DND-41 (cell line): ENCODE measurements around the gene TMEM190.

Source experiments
- ATAC-seq: fragments of 200-7000 bp; cut with Tn5 transposase; 3 replicates; pipeline ENCODE4 v1.9.1; 2021; ENCODE audit warnings: low read depth; ENCODE audit not compliant: insufficient read depth
- DNase-seq: peaks from one replicate; pipeline ENCODE4 v3.0.0-alpha.2; 2020
- H2AFZ ChIP-seq: 2 replicates; pipeline ENCODE4 v1.6.0; 2012; ENCODE audit warnings: low read depth, low read length
- H3K27ac ChIP-seq: 2 replicates; pipeline ENCODE4 v1.5.1; 2012; ENCODE audit warnings: low read length, inconsistent platforms
- H3K27me3 ChIP-seq: fragments of 200-600 bp; sonication (generic); 2 replicates; pipeline ENCODE4 v1.6.0; 2012; ENCODE audit warnings: low read length, mild to moderate bottlenecking, inconsistent platforms; ENCODE audit not compliant: insufficient read depth, poor library complexity
- H3K36me3 ChIP-seq: 2 replicates; pipeline ENCODE4 v1.5.1; 2012; ENCODE audit warnings: low read length, inconsistent platforms; ENCODE audit not compliant: insufficient read depth
- H3K4me1 ChIP-seq: 2 replicates; pipeline ENCODE4 v1.5.1; 2012; ENCODE audit warnings: mild to moderate bottlenecking, low read length; ENCODE audit not compliant: insufficient read depth
- H3K4me2 ChIP-seq: 2 replicates; pipeline ENCODE4 v1.6.0; 2012; ENCODE audit warnings: mild to moderate bottlenecking, moderate library complexity, low read length, inconsistent platforms; ENCODE audit not compliant: insufficient read depth
- H3K4me3 ChIP-seq, 2 experiments: fragments of 200-600 bp in 1 of 2; shearing (Covaris generic) in 1 of 2; 2 replicates each; pipeline ENCODE4 v1.5.1; 2012 to 2016; ENCODE audit warnings: inconsistent platforms in 2 of 2, low read length in 2 of 2, mild to moderate bottlenecking in 2 of 2, low read depth in 1 of 2, moderate library complexity in 1 of 2
- H3K79me2 ChIP-seq: 2 replicates; pipeline ENCODE4 v1.6.0; 2012; ENCODE audit warnings: low read length, inconsistent platforms; ENCODE audit not compliant: insufficient read depth
- H3K9ac ChIP-seq: 2 replicates; pipeline ENCODE4 v1.6.0; 2012; ENCODE audit warnings: low read depth, mild to moderate bottlenecking, inconsistent platforms, low read length, moderate library complexity
- H3K9me3 ChIP-seq: 2 replicates; pipeline ENCODE4 v1.5.1; 2012; ENCODE audit warnings: low read length, moderate library complexity, mild to moderate bottlenecking, inconsistent platforms; ENCODE audit not compliant: insufficient read depth, severe bottlenecking
- H4K20me1 ChIP-seq: 2 replicates; pipeline ENCODE4 v1.6.0; 2012; ENCODE audit warnings: low read length; ENCODE audit not compliant: insufficient read depth
- EZH2 ChIP-seq: IDR thresholded peaks from 3 replicates; pipeline ENCODE4 v1.6.1; 2012; ENCODE audit warnings: borderline replicate concordance, low read depth, mild to moderate bottlenecking, moderate library complexity, low read length, inconsistent platforms; ENCODE audit not compliant: severe bottlenecking
- TF ChIP-seq, protein P1 (sequence below): IDR thresholded peaks from 2 replicates; pipeline ENCODE4 v1.5.1; 2012; ENCODE audit warnings: borderline replicate concordance, low read length, moderate library complexity, mild to moderate bottlenecking; ENCODE audit not compliant: poor library complexity, severe bottlenecking; ENCODE audit errors: extremely low read depth

Gene TMEM190

DNA sequence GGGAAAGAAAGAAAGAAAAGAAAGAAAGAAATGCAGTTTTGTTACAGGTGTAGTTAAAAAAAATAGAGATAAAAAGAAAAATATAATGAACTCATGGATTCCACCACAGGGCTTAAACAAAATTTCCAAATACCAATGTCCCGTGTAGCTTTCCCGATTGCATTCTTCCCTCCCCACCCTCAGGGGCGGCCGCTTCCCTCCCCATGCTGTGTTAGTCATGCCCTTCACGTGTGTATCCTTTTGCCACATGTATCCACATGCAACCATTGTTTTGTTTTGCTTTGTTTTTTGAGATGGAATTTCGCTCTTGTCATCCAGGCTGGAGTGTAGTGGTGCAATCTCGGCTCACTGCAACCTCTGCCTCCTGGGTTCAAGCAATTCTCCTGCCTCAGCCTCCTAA lies 40.5 kb upstream of the TMEM190 start:
- H3K4me1 ChIP-seq, result peaks cover 18% of the 10 kb centered on the region
- DNase-seq, result no peak
- H3K4me3 ChIP-seq, result no peak overlapping the region
- no peak overlapping the region for H3K9ac ChIP-seq
- peaks cover 12% of the 10 kb centered on the region for H3K79me2 ChIP-seq
- no peaks in the 10 kb centered on the region for H3K9me3 ChIP-seq
- no peaks in the 10 kb centered on the region for H3K27me3 ChIP-seq
- no peak overlapping the region for H3K4me2 ChIP-seq
- no peak overlapping the region for H2AFZ ChIP-seq
- H4K20me1 ChIP-seq, result no peaks in the 10 kb centered on the region
- H3K36me3 ChIP-seq, result no peaks in the 10 kb centered on the region
- no peak overlapping the region for H3K27ac ChIP-seq
- no peak for ATAC-seq
- TF ChIP-seq, protein P1, sequence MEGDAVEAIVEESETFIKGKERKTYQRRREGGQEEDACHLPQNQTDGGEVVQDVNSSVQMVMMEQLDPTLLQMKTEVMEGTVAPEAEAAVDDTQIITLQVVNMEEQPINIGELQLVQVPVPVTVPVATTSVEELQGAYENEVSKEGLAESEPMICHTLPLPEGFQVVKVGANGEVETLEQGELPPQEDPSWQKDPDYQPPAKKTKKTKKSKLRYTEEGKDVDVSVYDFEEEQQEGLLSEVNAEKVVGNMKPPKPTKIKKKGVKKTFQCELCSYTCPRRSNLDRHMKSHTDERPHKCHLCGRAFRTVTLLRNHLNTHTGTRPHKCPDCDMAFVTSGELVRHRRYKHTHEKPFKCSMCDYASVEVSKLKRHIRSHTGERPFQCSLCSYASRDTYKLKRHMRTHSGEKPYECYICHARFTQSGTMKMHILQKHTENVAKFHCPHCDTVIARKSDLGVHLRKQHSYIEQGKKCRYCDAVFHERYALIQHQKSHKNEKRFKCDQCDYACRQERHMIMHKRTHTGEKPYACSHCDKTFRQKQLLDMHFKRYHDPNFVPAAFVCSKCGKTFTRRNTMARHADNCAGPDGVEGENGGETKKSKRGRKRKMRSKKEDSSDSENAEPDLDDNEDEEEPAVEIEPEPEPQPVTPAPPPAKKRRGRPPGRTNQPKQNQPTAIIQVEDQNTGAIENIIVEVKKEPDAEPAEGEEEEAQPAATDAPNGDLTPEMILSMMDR, result no peak
- TF ChIP-seq EZH2, result no peak

DNA sequence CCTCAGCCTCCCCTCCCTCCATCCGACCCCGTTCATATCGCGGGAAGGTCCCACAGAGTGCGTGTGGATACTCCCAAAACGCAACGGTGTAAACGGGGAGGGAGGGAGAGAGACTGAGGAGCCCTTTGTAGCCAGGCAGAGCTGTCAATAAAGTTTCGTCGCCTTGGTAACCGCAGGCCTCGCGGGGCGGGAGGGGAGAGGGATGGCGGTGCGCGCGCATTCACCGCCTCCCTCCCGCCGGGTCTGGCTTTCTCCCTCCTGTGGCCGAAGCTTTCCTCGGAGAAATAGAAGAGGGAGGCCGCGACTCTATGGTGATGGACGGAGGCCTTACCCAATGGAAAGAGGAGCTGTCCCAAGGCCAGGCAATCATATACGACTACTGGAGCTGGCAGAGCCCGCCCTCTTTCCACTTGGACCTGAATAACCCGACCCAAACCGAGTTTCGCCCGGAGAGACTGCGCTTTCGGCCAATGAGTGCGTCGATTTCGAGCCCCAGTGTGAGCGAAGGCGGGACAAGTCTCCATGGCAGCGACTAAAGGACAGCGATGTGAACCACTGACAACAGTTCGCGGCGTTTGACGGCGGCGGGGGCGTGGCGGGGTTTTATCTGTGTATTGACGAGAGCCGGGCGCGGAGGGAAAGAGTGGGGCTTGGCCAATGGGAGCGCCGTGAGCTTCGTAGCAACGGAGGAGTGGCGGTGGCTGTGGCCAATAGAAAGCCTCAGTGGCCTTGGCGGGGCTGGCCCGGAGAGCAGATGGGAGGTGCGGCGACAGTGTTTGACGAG lies 37.3 kb upstream of the TMEM190 start, which contains the start of gene KMT5C:
TSS of gene KMT5C (plus strand) at position 772 of the 784 bp plus-strand sequence. CDS start 2,061 bp downstream, outside the sequence.
- H2AFZ ChIP-seq, result peak within 1 kb of the TSS; percentile 62
- peaks cover 26% of the 10 kb centered on the region for H4K20me1 ChIP-seq
- H3K4me2 ChIP-seq, result peak within 1 kb of the TSS; percentile 91
- peak within 1 kb of the TSS; percentile 84 to 92 for H3K4me3 ChIP-seq
- H3K4me1 ChIP-seq, result peaks cover 34% of the 10 kb centered on the region
- no peak for TF ChIP-seq EZH2
- TF ChIP-seq, protein P1, result peak; percentile 36
- no peaks in the 10 kb centered on the region for H3K27me3 ChIP-seq
- peaks cover 28% of the 10 kb centered on the region for H3K79me2 ChIP-seq
- DNase-seq, result peak; percentile 100
- no peaks in the 10 kb centered on the region for H3K9me3 ChIP-seq
- peaks cover 28% of the 10 kb centered on the region for H3K36me3 ChIP-seq
- peak; percentile 84 for ATAC-seq
- peak within 1 kb of the TSS; percentile 89 for H3K27ac ChIP-seq
- peak within 1 kb of the TSS; percentile 93 for H3K9ac ChIP-seq

GRCh38 chr19:55339889-55340783 lies 36.5 kb upstream of the TMEM190 start:
- peak overlapping the region; percentile 91 for H3K4me2 ChIP-seq
- no peaks in the 10 kb centered on the region for H3K27me3 ChIP-seq
- H3K4me3 ChIP-seq, result peak overlapping the region; percentile 84 to 92
- H3K27ac ChIP-seq, result peak overlapping the region; percentile 89
- H2AFZ ChIP-seq, result no peak overlapping the region
- H3K36me3 ChIP-seq, result peaks cover 36% of the 10 kb centered on the region
- H3K9me3 ChIP-seq, result no peaks in the 10 kb centered on the region
- H3K4me1 ChIP-seq, result peaks cover 34% of the 10 kb centered on the region
- H3K9ac ChIP-seq, result peak overlapping the region; percentile 93
- peaks cover 30% of the 10 kb centered on the region for H3K79me2 ChIP-seq
- TF ChIP-seq EZH2, result no peak
- TF ChIP-seq, protein P1, result no peak
- DNase-seq (no peak), ATAC-seq (no peak)
- peaks cover 35% of the 10 kb centered on the region for H4K20me1 ChIP-seq
